H1 (cell line): ENCODE measurements around the gene G3BP1. TPM values are rescaled to one million over a fixed set of nuclear protein-coding genes. Genes with fewer than 3 reads are reported as not detected.

Experiments used
- CTCF ChIA-PET: fragments of 300-600 bp; sonication (Branson Sonifier 250); formaldehyde crosslinking; loops from one replicate; lab custom pipeline; 2021; ENCODE audit not compliant: partially characterized antibody; lab: Charles Lee
- POLR2A ChIA-PET: fragments of 300-600 bp; sonication (Branson Sonifier 250); formaldehyde crosslinking; loops from one replicate; lab custom pipeline; 2021; ENCODE audit warnings: inconsistent platforms; ENCODE audit not compliant: partially characterized antibody; lab: Charles Lee
- DNase-seq, 2 experiments: peaks; one replicate each; pipeline versions ENCODE4 v3.0.0 to v3.0.0-alpha.2; 2010 to 2022; ENCODE audit warnings: low spot score in 2 of 2, low read depth in 1 of 2, mixed read lengths in 1 of 2
- FAIRE-seq: peaks from 2 replicates; lab custom pipeline; 2011; peaks lifted over from hg19 to GRCh38; lab: Jason Lieb, UNC
- H2AFZ ChIP-seq: 2 replicates; pipeline ENCODE4 v1.8.1; 2012; ENCODE audit warnings: low read length, inconsistent platforms
- H2AK5ac ChIP-seq: 2 replicates; pipeline ENCODE4 v1.6.1; 2013; ENCODE audit warnings: low read depth, low read length
- H2BK120ac ChIP-seq: replicated peaks from 2 replicates; pipeline ENCODE3; 2013; ENCODE audit warnings: low read depth, low read length, inconsistent platforms
- H2BK12ac ChIP-seq: 2 replicates; pipeline ENCODE4 v1.6.1; 2013; ENCODE audit warnings: low read depth, low read length
- H2BK15ac ChIP-seq: 2 replicates; pipeline ENCODE4 v1.6.1; 2013; ENCODE audit warnings: low read length
- H2BK20ac ChIP-seq: 2 replicates; pipeline ENCODE4 v1.6.1; 2013; ENCODE audit warnings: low read length
- H2BK5ac ChIP-seq: 2 replicates; pipeline ENCODE4 v1.6.1; 2013; ENCODE audit warnings: low read depth, low read length
- H3K14ac ChIP-seq: 2 replicates; pipeline ENCODE4 v1.6.1; 2013; ENCODE audit warnings: inconsistent platforms; ENCODE audit not compliant: insufficient read length
- H3K18ac ChIP-seq: 2 replicates; pipeline ENCODE4 v1.6.1; 2013; ENCODE audit warnings: low read length; ENCODE audit errors: extremely low read depth
- H3K23ac ChIP-seq: 2 replicates; pipeline ENCODE4 v1.6.1; 2013; ENCODE audit warnings: inconsistent platforms; ENCODE audit not compliant: insufficient read length
- H3K23me2 ChIP-seq: 2 replicates; pipeline ENCODE4 v1.6.1; 2013; ENCODE audit warnings: low read depth, low read length
- H3K27ac ChIP-seq: 2 replicates; pipeline ENCODE4 v1.6.1; 2011; ENCODE audit warnings: low read depth, low read length, inconsistent platforms
- H3K27me3 ChIP-seq, 4 experiments: replicated peaks in 1 of 4; 1 replicate in 1 of 4; 2 replicates in 3 of 4; pipeline versions ENCODE4 v1.6.1 to v1.8.1; 2011 to 2013; ENCODE audit warnings: low read length in 3 of 4, mild to moderate bottlenecking in 3 of 4, inconsistent platforms in 2 of 4, mixed read lengths in 2 of 4, moderate library complexity in 1 of 4; ENCODE audit not compliant: control insufficient read depth in 3 of 4, insufficient read depth in 3 of 4; ENCODE audit errors: extremely low read depth in 1 of 4
- H3K36me3 ChIP-seq, 4 experiments: 2 replicates each; pipeline versions ENCODE4 v1.6.1 to v1.8.1; 2011 to 2013; ENCODE audit warnings: mild to moderate bottlenecking in 4 of 4, low read length in 3 of 4, moderate library complexity in 2 of 4, control low read depth in 1 of 4, inconsistent platforms in 1 of 4; ENCODE audit not compliant: insufficient read depth in 4 of 4, control insufficient read depth in 2 of 4
- H3K4ac ChIP-seq: replicated peaks from 2 replicates; pipeline ENCODE3; 2013; ENCODE audit warnings: low read length, low read depth, mixed read lengths, inconsistent platforms; ENCODE audit not compliant: insufficient read length
- H3K4me1 ChIP-seq, 4 experiments: replicated peaks in 1 of 4; 1 replicate in 1 of 4; 2 replicates in 3 of 4; pipeline versions ENCODE4 v1.6.1 to v1.8.1; 2011 to 2013; ENCODE audit warnings: low read length in 3 of 4, inconsistent platforms in 2 of 4, mixed read lengths in 1 of 4; ENCODE audit not compliant: insufficient read depth in 4 of 4, control insufficient read depth in 3 of 4
- H3K4me2 ChIP-seq, 2 experiments: 2 replicates each; pipeline versions ENCODE4 v1.6.1 to v1.8.1; 2011 to 2013; ENCODE audit warnings: low read depth in 2 of 2, low read length in 2 of 2, control low read depth in 1 of 2, inconsistent platforms in 1 of 2, mild to moderate bottlenecking in 1 of 2; ENCODE audit not compliant: insufficient read depth in 1 of 2
- H3K4me3 ChIP-seq, 4 experiments: fragments of 200-600, 300-600 bp in 1 of 4; sonication (generic), shearing (Covaris generic), sonication (Bioruptor Twin) in 1 of 4; 2 replicates each; pipeline versions ENCODE4 v1.5.1 to v1.8.1; 2011 to 2016; ENCODE audit warnings: low read length in 4 of 4, low read depth in 3 of 4, control low read depth in 2 of 4, inconsistent platforms in 2 of 4, mild to moderate bottlenecking in 2 of 4, mixed read lengths in 1 of 4, moderate library complexity in 1 of 4; ENCODE audit not compliant: insufficient read depth in 2 of 4; ENCODE audit errors: extremely low read depth in 1 of 4
- H3K56ac ChIP-seq: replicated peaks from 2 replicates; pipeline ENCODE3; 2013; ENCODE audit warnings: low read depth, mild to moderate bottlenecking, mixed read lengths, low read length, inconsistent platforms; ENCODE audit not compliant: insufficient read length
- H3K79me1 ChIP-seq: 2 replicates; pipeline ENCODE4 v1.6.1; 2013; ENCODE audit warnings: low read depth, low read length, control low read depth
- H3K79me2 ChIP-seq, 2 experiments: 2 replicates each; pipeline versions ENCODE4 v1.6.1 to v1.8.1; 2012 to 2013; ENCODE audit warnings: low read length in 2 of 2, mild to moderate bottlenecking in 2 of 2, inconsistent platforms in 1 of 2; ENCODE audit not compliant: insufficient read depth in 2 of 2, control insufficient read depth in 1 of 2
- H3K9ac ChIP-seq, 4 experiments: replicated peaks in 1 of 4; 1 replicate in 1 of 4; 2 replicates in 3 of 4; pipeline versions ENCODE4 v1.6.1 to v1.8.1; 2011 to 2013; ENCODE audit warnings: low read depth in 3 of 4, low read length in 3 of 4, control low read depth in 2 of 4, mild to moderate bottlenecking in 2 of 4, moderate library complexity in 2 of 4, inconsistent platforms in 1 of 4; ENCODE audit errors: extremely low read depth in 1 of 4
- H3K9me3 ChIP-seq, 2 experiments: 2 replicates each; pipeline versions ENCODE4 v1.6.1 to v1.8.1; 2012 to 2013; ENCODE audit warnings: mild to moderate bottlenecking in 2 of 2, moderate library complexity in 2 of 2, control low read depth in 1 of 2, inconsistent platforms in 1 of 2, low read depth in 1 of 2, low read length in 1 of 2, mixed read lengths in 1 of 2; ENCODE audit not compliant: insufficient read depth in 2 of 2
- H4K20me1 ChIP-seq, 2 experiments: replicated peaks in 1 of 2; 2 replicates each; pipeline versions ENCODE3 to v1.8.1; 2011 to 2013; ENCODE audit warnings: inconsistent platforms in 2 of 2, low read length in 2 of 2, mild to moderate bottlenecking in 1 of 2; ENCODE audit not compliant: insufficient read depth in 2 of 2, control insufficient read depth in 1 of 2
- H4K5ac ChIP-seq: 2 replicates; pipeline ENCODE4 v1.6.1; 2013; ENCODE audit warnings: low read length, low read depth, mixed read lengths, inconsistent platforms; ENCODE audit not compliant: insufficient read length
- H4K8ac ChIP-seq: 2 replicates; pipeline ENCODE4 v1.8.0; 2013; ENCODE audit warnings: mild to moderate bottlenecking, moderate library complexity, low read length, inconsistent platforms; ENCODE audit not compliant: insufficient read depth; ENCODE audit errors: extremely low read depth
- H4K91ac ChIP-seq: replicated peaks from 2 replicates; pipeline ENCODE3; 2013; ENCODE audit warnings: low read length, mixed read lengths, inconsistent platforms; ENCODE audit not compliant: insufficient read length
- CEBPB ChIP-seq: IDR thresholded peaks from 2 replicates; pipeline ENCODE4 v1.6.1; 2012; ENCODE audit warnings: low read depth, low read length
- CREB1 ChIP-seq: IDR thresholded peaks from 2 replicates; pipeline ENCODE4 v1.6.1; 2012; ENCODE audit warnings: inconsistent platforms
- CTBP2 ChIP-seq: IDR thresholded peaks from 2 replicates; pipeline ENCODE4 v1.7.0; 2011; ENCODE audit warnings: borderline replicate concordance, mild to moderate bottlenecking, moderate library complexity, mixed read lengths, low read length; ENCODE audit not compliant: insufficient read depth, insufficient read length
- E2F6 ChIP-seq: IDR thresholded peaks from 2 replicates; pipeline ENCODE4 v1.6.1; 2012; ENCODE audit warnings: inconsistent platforms
- FOSL1 ChIP-seq: IDR thresholded peaks from 2 replicates; pipeline ENCODE4 v1.6.1; 2011; ENCODE audit warnings: mild to moderate bottlenecking, low read depth, low read length, moderate library complexity; ENCODE audit not compliant: insufficient read depth
- POU5F1 ChIP-seq: IDR thresholded peaks from 2 replicates; pipeline ENCODE4 v1.6.1; 2011; ENCODE audit warnings: low read depth, mild to moderate bottlenecking, low read length, moderate library complexity
- RAD21 ChIP-seq, 2 experiments: IDR thresholded peaks in 1 of 2; conservative IDR thresholded peaks in 1 of 2; 2 replicates each; pipeline ENCODE4 v1.6.1; 2011; ENCODE audit warnings: low read depth in 2 of 2, low read length in 2 of 2, improper control_type of control experiment in 1 of 2, inconsistent platforms in 1 of 2, mild to moderate bottlenecking in 1 of 2, moderate library complexity in 1 of 2
- SP1 ChIP-seq: IDR thresholded peaks from 2 replicates; pipeline ENCODE4 v1.6.1; 2011; ENCODE audit warnings: low read depth, low read length
- SP2 ChIP-seq: IDR thresholded peaks from 2 replicates; pipeline ENCODE4 v1.6.1; 2012; ENCODE audit warnings: mild to moderate bottlenecking, low read length, inconsistent platforms
- USF2 ChIP-seq: IDR thresholded peaks from 2 replicates; pipeline ENCODE4 v1.6.1; 2011; ENCODE audit warnings: low read length, improper control_type of control experiment
- YY1 ChIP-seq: IDR thresholded peaks from 2 replicates; pipeline ENCODE4 v1.6.1; 2011; ENCODE audit warnings: low read depth, mild to moderate bottlenecking, low read length
- ZNF274 ChIP-seq: IDR thresholded peaks from 2 replicates; pipeline ENCODE4 v1.7.0; 2012; ENCODE audit warnings: low read length, borderline replicate concordance; ENCODE audit errors: extremely low read depth
- WGBS, 2 experiments: shearing (Covaris generic) in 1 of 2; methylation state at CpG; one replicate each; pipeline versions ENCODE4 v1.1.6 to v1.1.7; 2013 to 2015; ENCODE audit warnings: low lambda C conversion rate in 2 of 2, mixed read lengths in 2 of 2, inconsistent platforms in 1 of 2, low coverage in 1 of 2, missing lambda C conversion rate in 1 of 2; ENCODE audit not compliant: insufficient replicate concordance in 2 of 2, insufficient coverage in 1 of 2, insufficient read length in 1 of 2; ENCODE audit errors: extremely low coverage in 1 of 2, missing lambda C conversion rate in 1 of 2; 5-methylcytosine and 5-hydroxymethylcytosine counted together
- polyA plus RNA-seq, 7 experiments: library from polyadenylated mRNA; depleted of rRNA in 3 of 7; stranded (reverse) in 5 of 7; unstranded in 2 of 7; fragments of >200 nt in 5 of 7; fragments of 200-250 nt in 2 of 7; gene quantifications; 1 replicate in 5 of 7; 2 replicates in 1 of 7; 4 replicates in 1 of 7; pipeline versions ENCODE4 v1.2.1 to v1.2.3, GENCODE V29; 2011 to 2013; ENCODE audit warnings: missing spikeins in 2 of 7, mixed read lengths in 2 of 7
- total RNA-seq: library from RNA; stranded (reverse); fragmentation: NEBNext Ultra II Directional; extraction: Animal tissue kit (Norgen Biotek cat#: 25700); gene quantifications from 2 replicates; pipeline ENCODE4 v1.2.1, GENCODE V29; 2021

Gene G3BP1
- total and polyA plus RNA-seq, 2 of the 8 experiments (the other 6 are each of a cell fraction or from before 2014, with no cell fraction given), result 71.2 to 516 TPM

- Histone ChIP-seq H2BK15ac (no peak overlapping the region), H3K4me2 (no peak overlapping the region), H2BK5ac (no peak overlapping the region), H3K79me1 (peaks cover 3% of the 10 kb centered on the region; the same call in 1 of the 2 replicates), H2AFZ (no peak overlapping the region), H2BK20ac (no peak overlapping the region), H3K23ac (no peak overlapping the region), H3K4me1 (peaks cover 0 to 3% (median 0%) of the 10 kb centered on the region in 4 experiments; a peak in 1 of 7 replicates), H3K9ac (no peak overlapping the region), H3K27me3 (no peaks in the 10 kb centered on the region), H3K79me2 (peaks cover 0 to 28% of the 10 kb centered on the region in 2 experiments; a peak in 2 of 4 replicates), H3K27ac (no peak overlapping the region), H3K23me2 (no peaks in the 10 kb centered on the region), H3K9me3 (no peaks in the 10 kb centered on the region), H3K36me3 (peaks cover 12 to 81% (median 38%) of the 10 kb centered on the region in 4 experiments; a peak in 6 of 8 replicates), H3K18ac (no peak overlapping the region), H4K8ac (no peak overlapping the region), H3K4me3 (no peak overlapping the region), H3K56ac (no peak overlapping the region), H3K14ac (no peak overlapping the region), H2AK5ac (no peak overlapping the region), H2BK12ac (no peak overlapping the region), H4K20me1 (peaks cover 0 to 12% of the 10 kb centered on the region in 2 experiments), H2BK120ac (no peak overlapping the region), H4K5ac (no peak overlapping the region), H4K91ac (no peak overlapping the region), H3K4ac (no peak overlapping the region)
- WGBS, 2 experiments, result 71% methylated on average over 1 of the region's 1 CpG; no CpG with 5 or more reads in 1 of the 2 experiments
- CTCF ChIA-PET, result interaction anchor here (2.1 kb wide), 1 partner anchor 333 kb away, joined by 7 read pairs; no protein-coding TSS in a partner anchor
- POLR2A ChIA-PET, result interaction anchor here (0.9 kb wide), 1 partner anchor 12 kb away, joined by 3 read pairs; no protein-coding TSS in a partner anchor
- FAIRE-seq (no peak), DNase-seq (no peak)
- TF ChIP-seq POU5F1 (no peak), CREB1 (no peak), USF2 (no peak), YY1 (no peak), ZNF274 (no peak), E2F6 (no peak), SP2 (no peak), CEBPB (no peak), RAD21 (IDR thresholded peaks at IDR 0.05 in 1 of 2, conservative IDR thresholded peaks at IDR 0.05 in 1 of 2; ENCODE audit: low read depth in 2 of 2, low read length in 2 of 2) (no peak), SP1 (no peak), FOSL1 (no peak), CTBP2 (no peak)
Observed at GRCh38 chr5:151810449-151810848, 38.7 kb downstream of the G3BP1 start.
